T-cell (primary cell): Measurements from ENCODE around the gene XCL1. TPM values are rescaled to one million over a fixed set of nuclear protein-coding genes. Genes with fewer than 3 reads are reported as not detected.
A peak's percentile ranks its signal among the peaks of the same experiment; 100 is the strongest.
"Not testable (repeated sequence)": the region's sequence is repeated elsewhere in the genome, so short reads cannot be mapped to it uniquely, and the experiment has no call there.

Experiments
- ATAC-seq, 4 experiments: fragments of 200-7000 bp in 3 of 4; fragments of 150-1000 bp in 1 of 4; cut with Tn5 transposase; replicated peaks in 1 of 4; 1 replicate in 3 of 4; 2 replicates in 1 of 4; pipeline ENCODE4 v1.10.0; 2021; ENCODE audit warnings: moderate library complexity in 3 of 4, mild to moderate bottlenecking in 2 of 4, moderate number of reproducible peaks in 1 of 4
- CTCF ChIA-PET, 2 donors: fragments of 300-600 bp; sonication (Branson Sonifier 250); formaldehyde crosslinking; loops; one replicate each; lab custom pipeline; 2022; ENCODE audit warnings: antibody characterized with exemption in 2 of 2; lab: Charles Lee
- POLR2A ChIA-PET, 2 donors: fragments of 300-600 bp; sonication (Branson Sonifier 250); formaldehyde crosslinking; loops; one replicate each; lab custom pipeline; 2022; ENCODE audit warnings: antibody characterized with exemption in 2 of 2; lab: Charles Lee
- DNase-seq, 35 experiments: peaks; one replicate each; pipeline versions ENCODE4 v3.0.0 to v3.0.0-alpha.2; 2013 to 2023
- H3K27ac ChIP-seq: one replicate; pipeline ENCODE4 v1.5.1; 2013; ENCODE audit warnings: low read length
- H3K27me3 ChIP-seq, 2 experiments: replicated peaks in 1 of 2; 1 replicate in 1 of 2; 2 replicates in 1 of 2; pipeline versions ENCODE4 v1.6.1 to v1.7.0; 2013; ENCODE audit warnings: low read length in 1 of 2, mixed read lengths in 1 of 2; ENCODE audit not compliant: control insufficient read depth in 2 of 2, insufficient read depth in 2 of 2; ENCODE audit errors: extremely low read depth in 1 of 2
- H3K36me3 ChIP-seq, 2 donors: 1 replicate in 1 of 2; 2 replicates in 1 of 2; pipeline versions ENCODE4 v1.6.1 to v1.7.0; 2013; ENCODE audit warnings: low read length in 1 of 2; ENCODE audit not compliant: control insufficient read depth in 2 of 2, insufficient read depth in 1 of 2; ENCODE audit errors: extremely low read depth in 1 of 2
- H3K4me1 ChIP-seq, 2 experiments: 1 replicate in 1 of 2; 2 replicates in 1 of 2; pipeline versions ENCODE4 v1.6.1 to v1.7.0; 2013; ENCODE audit warnings: low read length in 2 of 2, mixed read lengths in 1 of 2; ENCODE audit not compliant: insufficient read depth in 2 of 2, control insufficient read depth in 1 of 2; ENCODE audit errors: extremely low read depth in 1 of 2
- H3K4me3 ChIP-seq, 2 donors: 1 replicate in 1 of 2; 2 replicates in 1 of 2; pipeline versions ENCODE4 v1.5.1 to v1.7.0; 2013; ENCODE audit warnings: mild to moderate bottlenecking in 2 of 2, low read length in 1 of 2, moderate library complexity in 1 of 2; ENCODE audit not compliant: control insufficient read depth in 1 of 2; ENCODE audit errors: extremely low read depth in 1 of 2
- H3K9me3 ChIP-seq: 2 replicates; pipeline ENCODE4 v1.7.0; 2013
- H3K27ac Mint-ChIP-seq, 2 donors: one replicate each; pipeline ENCODE4 v1.8.0; 2020 to 2021; ENCODE audit warnings: mild to moderate bottlenecking in 2 of 2, mixed read lengths in 2 of 2
- H3K27me3 Mint-ChIP-seq, 2 donors: one replicate each; pipeline ENCODE4 v1.8.0; 2021 to 2022; ENCODE audit warnings: mixed read lengths in 2 of 2
- H3K36me3 Mint-ChIP-seq: one replicate; pipeline ENCODE4 v1.8.0; 2021; ENCODE audit warnings: mixed read lengths
- H3K4me1 Mint-ChIP-seq, 3 donors: one replicate each; pipeline ENCODE4 v1.8.0; 2020 to 2022; ENCODE audit warnings: mixed read lengths in 3 of 3, mild to moderate bottlenecking in 1 of 3
- H3K4me3 Mint-ChIP-seq, 3 donors: one replicate each; pipeline ENCODE4 v1.8.0; 2020 to 2022; ENCODE audit warnings: mild to moderate bottlenecking in 3 of 3, mixed read lengths in 3 of 3, moderate library complexity in 3 of 3
- H3K9me3 Mint-ChIP-seq, 3 donors: one replicate each; pipeline ENCODE4 v1.8.0; 2020 to 2022; ENCODE audit warnings: mixed read lengths in 3 of 3
- WGBS: methylation state at CpG from one replicate; pipeline ENCODE4 v1.1.5; 2013; ENCODE audit warnings: missing lambda C conversion rate; ENCODE audit not compliant: insufficient coverage; 5-methylcytosine and 5-hydroxymethylcytosine counted together
- total RNA-seq, 35 experiments: library from RNA in 6 of 35; stranded (reverse) in 6 of 35; fragments of 120-200 nt in 1 of 35; gene quantifications; one replicate each; pipeline versions ENCODE4 v1.2.1 to v1.2.4 and lab custom pipeline; 2013 to 2026

The XCL1 gene
- total RNA-seq, 5 donors from 2014 or later (not counting 1 experiment from before 2014, with no cell fraction given): 0.45 to 5.0 (median 3.5) TPM

GRCh38 chr1:168574234-168574633, 2.2 kb upstream of the XCL1 start:
- H3K4me3 ChIP-seq, H3K27me3 ChIP-seq, H3K27me3 Mint-ChIP-seq, H3K27ac Mint-ChIP-seq, H3K27ac ChIP-seq, H3K4me3 Mint-ChIP-seq, H3K36me3 ChIP-seq, POLR2A ChIA-PET, H3K9me3 Mint-ChIP-seq, H3K36me3 Mint-ChIP-seq, H3K9me3 ChIP-seq, CTCF ChIA-PET, H3K4me1 ChIP-seq: not testable (repeated sequence)
- DNase-seq: peak in 10 of 35 experiments; percentile 4 to 54 (median 12)
- WGBS: no CpG with 5 or more reads among the region's 4 CpGs
- peaks cover 11 to 13% (median 11%) of the 10 kb centered on the region in 3 donors for H3K4me1 Mint-ChIP-seq
- peak in 3 of 4 experiments; percentile 56 to 66 (median 60) for ATAC-seq

- H3K27me3 ChIP-seq, H3K27me3 Mint-ChIP-seq, POLR2A ChIA-PET, H3K4me3 ChIP-seq, H3K36me3 Mint-ChIP-seq, H3K27ac Mint-ChIP-seq, ATAC-seq, H3K9me3 ChIP-seq, H3K27ac ChIP-seq, H3K4me1 ChIP-seq, H3K9me3 Mint-ChIP-seq, H3K36me3 ChIP-seq, DNase-seq: not testable (repeated sequence)
- CTCF ChIA-PET: interaction anchor here (1.0 to 1.1 kb wide), 3 partner anchors 10 to 236 kb away, joined by 3 read pairs; no protein-coding TSS in a partner anchor
- peaks cover 11 to 13% (median 13%) of the 10 kb centered on the region in 3 donors for H3K4me1 Mint-ChIP-seq
- peak overlapping the region in 1 of 3 donors; percentile 50 for H3K4me3 Mint-ChIP-seq
- no CpG with 5 or more reads among the region's 2 CpGs for WGBS
Observed at GRCh38 chr1:168578531-168579185, 2.3 kb downstream of the XCL1 start.

GRCh38 chr1:168580290-168580689, 3.9 kb downstream of the XCL1 start:
- H3K4me1 ChIP-seq, H3K4me1 Mint-ChIP-seq, H3K36me3 Mint-ChIP-seq, ATAC-seq, H3K9me3 ChIP-seq, H3K27ac ChIP-seq, H3K27ac Mint-ChIP-seq, H3K27me3 ChIP-seq, H3K4me3 Mint-ChIP-seq, H3K36me3 ChIP-seq, H3K9me3 Mint-ChIP-seq, H3K4me3 ChIP-seq, CTCF ChIA-PET, DNase-seq, H3K27me3 Mint-ChIP-seq: not testable (repeated sequence)
- no CpG with 5 or more reads among the region's 2 CpGs for WGBS
- POLR2A ChIA-PET: interaction anchor here in 1 of 2 donors (0.5 kb wide), 1 partner anchor 768 kb away, joined by 5 read pairs; no protein-coding TSS in a partner anchor

- H3K27me3 ChIP-seq, H3K27ac Mint-ChIP-seq, H3K4me1 Mint-ChIP-seq, POLR2A ChIA-PET, H3K27ac ChIP-seq, H3K4me1 ChIP-seq, H3K27me3 Mint-ChIP-seq, H3K9me3 Mint-ChIP-seq, ATAC-seq, H3K36me3 Mint-ChIP-seq, H3K4me3 ChIP-seq, CTCF ChIA-PET, H3K36me3 ChIP-seq, DNase-seq, H3K4me3 Mint-ChIP-seq, H3K9me3 ChIP-seq: not testable (repeated sequence)
- WGBS: no CpG with 5 or more reads among the region's 7 CpGs
Observed at GRCh38 chr1:168580991-168581390, 4.6 kb downstream of the XCL1 start.

GRCh38 chr1:168581817-168582572, 5.6 kb downstream of the XCL1 start:
- 100% methylated on average over 2 of the region's 4 CpGs for WGBS
- H3K27me3 Mint-ChIP-seq: no peaks in the 10 kb centered on the region
- H3K4me1 ChIP-seq: no peaks in the 10 kb centered on the region
- peaks cover 0 to 3% (median 2%) of the 10 kb centered on the region in 3 donors for H3K4me1 Mint-ChIP-seq
- no peaks in the 10 kb centered on the region for H3K27me3 ChIP-seq
- ChIA-PET POLR2A (no interaction called here), CTCF (interaction anchor here (0.6 kb wide), 2 partner anchors 490 to 1222 kb away, joined by 3 read pairs; no protein-coding TSS in a partner anchor)
- H3K27ac Mint-ChIP-seq: no peak overlapping the region
- H3K36me3 ChIP-seq: no peaks in the 10 kb centered on the region
- H3K4me3 Mint-ChIP-seq: no peak overlapping the region
- no peak for DNase-seq
- H3K9me3 ChIP-seq: no peaks in the 10 kb centered on the region
- no peaks in the 10 kb centered on the region for H3K36me3 Mint-ChIP-seq
- no peaks in the 10 kb centered on the region for H3K9me3 Mint-ChIP-seq
- H3K4me3 ChIP-seq: no peak overlapping the region
- no peak for ATAC-seq
- H3K27ac ChIP-seq: no peak overlapping the region

- no peak overlapping the region for H3K4me3 ChIP-seq
- ChIA-PET POLR2A (interaction anchor here in 1 of 2 donors (0.5 kb wide), 1 partner anchor 107 kb away, joined by 4 read pairs; no protein-coding TSS in a partner anchor), CTCF (interaction anchor here (0.6 kb wide), 2 partner anchors 489 to 1221 kb away, joined by 3 read pairs; no protein-coding TSS in a partner anchor)
- H3K36me3 ChIP-seq: no peaks in the 10 kb centered on the region
- H3K4me3 Mint-ChIP-seq: no peak overlapping the region
- H3K36me3 Mint-ChIP-seq: no peaks in the 10 kb centered on the region
- no peaks in the 10 kb centered on the region for H3K9me3 ChIP-seq
- no peak overlapping the region for H3K27ac ChIP-seq
- H3K4me1 ChIP-seq: no peaks in the 10 kb centered on the region
- no peak for DNase-seq
- H3K27ac Mint-ChIP-seq: no peak overlapping the region
- 50% methylated on average over 2 of the region's 6 CpGs for WGBS
- no peak for ATAC-seq
- H3K9me3 Mint-ChIP-seq: peaks cover 0 to 3% (median 0%) of the 10 kb centered on the region in 3 donors
- peaks cover 0 to 2% (median 2%) of the 10 kb centered on the region in 3 donors for H3K4me1 Mint-ChIP-seq
- H3K27me3 ChIP-seq: no peaks in the 10 kb centered on the region
- no peaks in the 10 kb centered on the region for H3K27me3 Mint-ChIP-seq
Observed at GRCh38 chr1:168582688-168583336, 6.4 kb downstream of the XCL1 start.
